SK-N-MC (cell line): Measurements from ENCODE around the gene LRFN2.

ENCODE experiments used
- EZH2 ChIP-seq: fragments of 200-600 bp; sonication (generic); IDR thresholded peaks from one replicate; pipeline ENCODE4 v1.6.1; 2017; ENCODE audit warnings: antibody characterized with exemption
- POLR2AphosphoS5 ChIP-seq: IDR thresholded peaks from 2 replicates; pipeline ENCODE4 v1.6.1; 2012; ENCODE audit warnings: mild to moderate bottlenecking, low read depth, low read length, borderline replicate concordance

GRCh38 chr6:40348591-40348990 lies 238.6 kb downstream of the LRFN2 start:
- TF ChIP-seq POLR2AphosphoS5 (no peak), EZH2 (no peak)
